Stimulated activated CD8-positive, alpha-beta memory T cell treated with anti-CD3 and anti-CD28 coated beads, Interleukin-2, amount 100 ng/mL, for 1 hour (primary cell): ENCODE measurements around the gene PIF1.

Source experiments
- DNase-seq, 2 donors: peaks; one replicate each; pipeline ENCODE4 v3.0.0-alpha.2; 2020; ENCODE audit warnings: low read depth in 2 of 2

The PIF1 gene

GRCh38 chr15:64774629-64775493, 50.6 kb downstream of the PIF1 start:
- DNase-seq: no peak

- DNase-seq: no peak
Measured at GRCh38 chr15:64774037-64774628, 51.3 kb downstream of the PIF1 start.

GRCh38 chr15:64773606-64774005, 51.8 kb downstream of the PIF1 start:
- DNase-seq: no peak

GRCh38 chr15:64772964-64773363, 52.5 kb downstream of the PIF1 start:
- no peak for DNase-seq

- no peak for DNase-seq
Measured at GRCh38 chr15:64772488-64772887, 53.0 kb downstream of the PIF1 start.

GRCh38 chr15:64770626-64771025, 54.8 kb downstream of the PIF1 start:
- DNase-seq: no peak

- DNase-seq: no peak
Measured at GRCh38 chr15:64767203-64767602, 58.2 kb downstream of the PIF1 start.

- DNase-seq: no peak
Measured at GRCh38 chr15:64766058-64766457, 59.4 kb downstream of the PIF1 start.
